OCI-LY7 (cell line): ENCODE results near the gene TEN1. TPM values are rescaled to one million over a fixed set of nuclear protein-coding genes. Genes with fewer than 3 reads are reported as not detected.

Experiments used
- BruUV-seq: library from RNA; stranded (reverse); fragments of 400-500 nt; replicated peaks from 2 replicates; lab custom pipeline; 2021; lab: Mats Ljungman, UMichigan
- CTCF ChIA-PET: fragments of 300-600 bp; sonication (Branson Sonifier 250); formaldehyde crosslinking; loops from one replicate; lab custom pipeline; 2022; ENCODE audit warnings: antibody characterized with exemption; ENCODE audit not compliant: unreplicated experiment; lab: Charles Lee
- POLR2A ChIA-PET: fragments of 300-600 bp; sonication (Branson Sonifier 250); formaldehyde crosslinking; loops from one replicate; lab custom pipeline; 2022; ENCODE audit warnings: antibody characterized with exemption; lab: Charles Lee
- DNase-seq: peaks from one replicate; pipeline ENCODE4 v3.0.0-alpha.2; 2015; ENCODE audit warnings: low spot score
- H2AFZ ChIP-seq: fragments of 200-600 bp; sonication (generic), shearing (Covaris generic); 2 replicates; pipeline ENCODE4 v1.6.1; 2014; ENCODE audit warnings: mild to moderate bottlenecking, antibody characterized with exemption, low read length, moderate library complexity
- H3K27ac ChIP-seq: fragments of 200-600 bp; sonication (generic); 2 replicates; pipeline ENCODE4 v1.5.1; 2014; ENCODE audit warnings: mixed run types, low read depth, mild to moderate bottlenecking, moderate library complexity, low read length, inconsistent platforms; ENCODE audit not compliant: poor library complexity, severe bottlenecking
- H3K36me3 ChIP-seq: fragments of 200-600 bp; sonication (generic); 2 replicates; pipeline ENCODE4 v1.6.1; 2014; ENCODE audit warnings: mild to moderate bottlenecking, antibody characterized with exemption, low read length, moderate library complexity, mixed read lengths; ENCODE audit not compliant: insufficient read depth
- H3K4me1 ChIP-seq: fragments of 200-600 bp; sonication (generic); 2 replicates; pipeline ENCODE4 v1.5.1; 2014; ENCODE audit warnings: mild to moderate bottlenecking, low read length; ENCODE audit not compliant: insufficient read depth, poor library complexity, severe bottlenecking
- H3K4me2 ChIP-seq: fragments of 200-600 bp; sonication (generic); 2 replicates; pipeline ENCODE4 v1.6.1; 2014; ENCODE audit warnings: mild to moderate bottlenecking, low read length
- H3K4me3 ChIP-seq: fragments of 200-600 bp; sonication (generic); 2 replicates; pipeline ENCODE4 v1.5.1; 2014; ENCODE audit warnings: mild to moderate bottlenecking, low read depth, low read length; ENCODE audit not compliant: poor library complexity, severe bottlenecking
- H3K79me2 ChIP-seq: fragments of 200-600 bp; sonication (generic); 2 replicates; pipeline ENCODE4 v1.6.1; 2016; ENCODE audit warnings: low read depth, mild to moderate bottlenecking, low read length, moderate library complexity, mixed read lengths; ENCODE audit not compliant: insufficient read depth
- H3K9me2 ChIP-seq: fragments of 200-600 bp; sonication (generic); 2 replicates; pipeline ENCODE4 v1.6.1; 2016; ENCODE audit warnings: mild to moderate bottlenecking, low read length, mixed read lengths; ENCODE audit not compliant: insufficient read depth
- H3K9me3 ChIP-seq: fragments of 200-600 bp; sonication (generic); 2 replicates; pipeline ENCODE4 v1.6.1; 2014; ENCODE audit warnings: mild to moderate bottlenecking, mixed run types, low read length, mixed read lengths
- H4K20me1 ChIP-seq: fragments of 200-600 bp; sonication (generic); 2 replicates; pipeline ENCODE4 v1.6.1; 2014; ENCODE audit warnings: mild to moderate bottlenecking, antibody characterized with exemption, low read length, moderate library complexity, mixed read lengths; ENCODE audit not compliant: insufficient read depth
- EZH2phosphoT487 ChIP-seq: fragments of 200-600 bp; sonication (generic); IDR thresholded peaks from 2 replicates; pipeline ENCODE4 v1.6.1; 2018; ENCODE audit warnings: low read depth, borderline replicate concordance, mild to moderate bottlenecking, mixed run types, antibody characterized with exemption, low read length, moderate library complexity, mixed read lengths
- intact Hi-C: fragments of 100-400 bp; cut with micrococcal nuclease; formaldehyde crosslinking; loops from one replicate; pipeline ENCODE4 v1.10.0; 2022; ENCODE audit not compliant: unreplicated experiment
- total RNA-seq, 2 experiments: library from RNA; depleted of rRNA in 1 of 2; stranded (reverse); fragments of >200 nt in 1 of 2; shearing (Covaris generic) in 1 of 2; gene quantifications; 2 replicates each; pipeline ENCODE4 v1.2.3, GENCODE V29; 2014 to 2022
- TF ChIP-seq, protein P1 (sequence below): fragments of 200-600 bp; sonication (generic); conservative IDR thresholded peaks from 2 replicates; pipeline ENCODE4 v1.5.1; 2014; ENCODE audit warnings: mild to moderate bottlenecking, antibody characterized with exemption, low read length, moderate library complexity, mixed read lengths

TEN1 gene
- total RNA-seq, 2 experiments from 2014 or later, result 17.6 to 18.2 TPM

GRCh38 chr17:76027159-76027839 is 48.3 kb downstream of the TEN1 start, which contains the start of gene EVPL:
EVPL (minus strand) TSS chr17:76027306; CDS start chr17:76027198, 108 bp downstream.
- no peaks in the 10 kb centered on the region for H3K9me3 ChIP-seq
- no peak within 1 kb of the TSS for H3K27ac ChIP-seq
- DNase-seq, result no peak
- no peak for TF ChIP-seq EZH2phosphoT487
- TF ChIP-seq, protein P1, sequence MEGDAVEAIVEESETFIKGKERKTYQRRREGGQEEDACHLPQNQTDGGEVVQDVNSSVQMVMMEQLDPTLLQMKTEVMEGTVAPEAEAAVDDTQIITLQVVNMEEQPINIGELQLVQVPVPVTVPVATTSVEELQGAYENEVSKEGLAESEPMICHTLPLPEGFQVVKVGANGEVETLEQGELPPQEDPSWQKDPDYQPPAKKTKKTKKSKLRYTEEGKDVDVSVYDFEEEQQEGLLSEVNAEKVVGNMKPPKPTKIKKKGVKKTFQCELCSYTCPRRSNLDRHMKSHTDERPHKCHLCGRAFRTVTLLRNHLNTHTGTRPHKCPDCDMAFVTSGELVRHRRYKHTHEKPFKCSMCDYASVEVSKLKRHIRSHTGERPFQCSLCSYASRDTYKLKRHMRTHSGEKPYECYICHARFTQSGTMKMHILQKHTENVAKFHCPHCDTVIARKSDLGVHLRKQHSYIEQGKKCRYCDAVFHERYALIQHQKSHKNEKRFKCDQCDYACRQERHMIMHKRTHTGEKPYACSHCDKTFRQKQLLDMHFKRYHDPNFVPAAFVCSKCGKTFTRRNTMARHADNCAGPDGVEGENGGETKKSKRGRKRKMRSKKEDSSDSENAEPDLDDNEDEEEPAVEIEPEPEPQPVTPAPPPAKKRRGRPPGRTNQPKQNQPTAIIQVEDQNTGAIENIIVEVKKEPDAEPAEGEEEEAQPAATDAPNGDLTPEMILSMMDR, result no peak
- H3K79me2 ChIP-seq, result no peaks in the 10 kb centered on the region
- peaks cover 20% of the 10 kb centered on the region for H3K4me1 ChIP-seq
- H3K4me3 ChIP-seq, result no peak within 1 kb of the TSS
- H3K4me2 ChIP-seq, result no peak within 1 kb of the TSS
- no peaks in the 10 kb centered on the region for H3K36me3 ChIP-seq
- no peaks in the 10 kb centered on the region for H3K9me2 ChIP-seq
- no TSS peak for BruUV-seq
- no peaks in the 10 kb centered on the region for H4K20me1 ChIP-seq
- intact Hi-C loops, result no loop called here
- H2AFZ ChIP-seq, result no peak within 1 kb of the TSS
- ChIA-PET CTCF (no interaction called here), POLR2A (interaction anchor here (0.6 kb wide), 1 partner anchor 283 kb away, joined by 3 read pairs; no protein-coding TSS in a partner anchor)

DNA sequence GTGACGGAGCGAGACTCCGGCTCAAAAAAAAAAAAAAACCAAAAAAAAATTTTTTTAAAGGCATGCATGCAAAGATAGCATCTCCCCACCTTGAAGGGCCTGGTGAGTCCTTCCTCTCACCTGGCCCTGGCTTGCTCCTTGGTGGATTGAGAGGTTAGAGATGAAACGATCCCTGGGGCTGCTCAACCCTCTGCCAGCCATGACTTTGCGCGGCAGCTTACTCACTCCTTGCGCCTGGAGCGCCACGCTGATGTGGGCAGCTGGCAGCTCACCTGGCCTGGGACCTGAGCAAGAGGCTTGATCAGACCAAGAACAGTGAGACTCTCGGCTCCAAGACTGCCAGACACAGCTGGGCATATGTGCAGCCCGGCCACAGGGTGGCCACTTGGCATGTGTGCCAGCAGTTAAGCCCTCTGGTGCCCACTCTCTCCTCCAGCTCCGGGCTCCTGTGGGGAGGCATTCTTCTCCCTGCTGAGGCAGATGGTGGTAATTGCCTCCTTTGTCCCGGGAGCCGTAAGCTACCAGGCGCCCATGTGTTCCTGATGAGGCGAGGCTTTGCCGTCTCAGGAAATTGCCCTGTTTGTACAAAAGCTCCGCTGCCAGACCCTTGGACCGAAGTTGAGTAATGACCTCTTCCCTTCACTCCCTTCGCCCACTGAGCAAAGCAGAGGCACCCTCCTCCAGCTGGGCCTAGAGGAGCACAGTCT is 53.2 kb downstream of the TEN1 start:
- no TSS peak for BruUV-seq
- H3K4me1 ChIP-seq, result peaks cover 20% of the 10 kb centered on the region
- DNase-seq, result no peak
- H3K79me2 ChIP-seq, result no peaks in the 10 kb centered on the region
- CTCF ChIA-PET, result interaction anchor here (0.6 to 1.5 kb wide), 2 partner anchors 12 to 18 kb away, joined by 4 to 5 read pairs; no protein-coding TSS in a partner anchor
- intact Hi-C loops, result no loop called here
- no peaks in the 10 kb centered on the region for H3K9me3 ChIP-seq
- 0 out of 2 replicates have a peak, but pooled peaks cover 3% of the 10 kb centered on the region for H3K36me3 ChIP-seq
- H3K4me2 ChIP-seq, result no peak overlapping the region
- H2AFZ ChIP-seq, result no peak overlapping the region
- H4K20me1 ChIP-seq, result no peaks in the 10 kb centered on the region
- H3K27ac ChIP-seq, result no peak overlapping the region
- TF ChIP-seq EZH2phosphoT487, result no peak
- TF ChIP-seq, protein P1, result 0 out of 2 replicates have a peak, but pooled peaks have one; percentile 18
- POLR2A ChIA-PET, result interaction anchor here (0.7 to 1.9 kb wide), 2 partner anchors 15 to 262 kb away, joined by 3 to 9 read pairs; no protein-coding TSS in a partner anchor
- no peaks in the 10 kb centered on the region for H3K9me2 ChIP-seq
- no peak overlapping the region for H3K4me3 ChIP-seq
